ENCODE measurements around the gene CRYL1.

The CRYL1 gene

DNA sequence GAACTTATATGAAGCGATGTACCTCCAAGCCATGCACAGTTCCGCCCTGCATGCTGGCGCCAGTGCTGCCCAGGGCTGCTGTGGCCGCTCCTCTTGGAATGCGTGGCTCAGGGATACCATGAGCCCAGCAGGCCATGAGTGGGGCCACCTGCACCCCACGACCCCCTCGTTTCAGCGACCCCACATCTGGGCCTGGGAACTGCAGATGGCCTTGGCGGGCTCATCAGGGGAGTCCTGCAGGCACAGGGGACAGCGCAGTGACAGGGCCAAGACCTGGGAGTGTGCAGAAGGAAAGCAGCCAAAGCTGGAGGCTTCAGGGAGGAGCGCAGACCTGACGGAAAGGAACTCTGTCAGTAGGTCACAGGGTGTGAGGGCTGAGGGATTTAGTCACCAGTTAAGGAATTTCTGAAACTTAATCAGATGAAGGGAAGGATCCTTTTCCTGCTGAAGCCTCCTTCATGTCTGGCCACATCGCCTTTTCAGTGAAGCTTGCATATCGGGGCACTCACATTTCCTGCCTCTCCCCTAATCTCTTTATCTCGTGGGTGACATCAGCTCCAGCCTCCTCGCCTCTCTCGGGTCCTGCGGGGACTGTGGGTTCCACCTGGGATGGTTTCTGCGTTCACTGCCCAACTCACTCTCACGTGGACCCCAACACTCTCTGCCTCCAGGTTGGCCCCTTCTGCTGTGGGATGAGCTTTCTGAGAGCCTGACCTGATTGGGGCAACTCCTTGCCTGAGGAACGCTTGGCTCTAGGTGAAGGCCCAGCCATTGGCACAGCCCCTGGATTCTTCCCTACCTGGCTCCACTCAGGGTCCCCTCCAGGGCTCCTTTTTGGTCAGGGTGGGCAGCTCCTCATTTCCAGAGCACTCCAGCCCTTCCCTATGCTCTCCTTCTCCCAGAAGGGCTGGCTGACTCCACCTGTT lies 123.5 kb downstream of the CRYL1 start:
- Histone ChIP-seq H3K4me3 (ENCODE audit: severe bottlenecking) (no peak overlapping the region), H3K4me1 (ENCODE audit: insufficient read depth, poor library complexity, severe bottlenecking) (peaks cover 37% of the 10 kb centered on the region), H3K27me3 (ENCODE audit: insufficient read depth, poor library complexity, severe bottlenecking) (no peaks in the 10 kb centered on the region), H3K9me3 (ENCODE audit: severe bottlenecking) (no peaks in the 10 kb centered on the region), H3K27ac (ENCODE audit: poor library complexity, severe bottlenecking) (peak overlapping the region; percentile 78), H3K36me3 (ENCODE audit: low read depth) (no peaks in the 10 kb centered on the region)
- ATAC-seq (ENCODE audit: low read depth) (peak; percentile 77), DNase-seq (ENCODE audit: low spot score) (no peak)
- TF ChIP-seq, protein P1, sequence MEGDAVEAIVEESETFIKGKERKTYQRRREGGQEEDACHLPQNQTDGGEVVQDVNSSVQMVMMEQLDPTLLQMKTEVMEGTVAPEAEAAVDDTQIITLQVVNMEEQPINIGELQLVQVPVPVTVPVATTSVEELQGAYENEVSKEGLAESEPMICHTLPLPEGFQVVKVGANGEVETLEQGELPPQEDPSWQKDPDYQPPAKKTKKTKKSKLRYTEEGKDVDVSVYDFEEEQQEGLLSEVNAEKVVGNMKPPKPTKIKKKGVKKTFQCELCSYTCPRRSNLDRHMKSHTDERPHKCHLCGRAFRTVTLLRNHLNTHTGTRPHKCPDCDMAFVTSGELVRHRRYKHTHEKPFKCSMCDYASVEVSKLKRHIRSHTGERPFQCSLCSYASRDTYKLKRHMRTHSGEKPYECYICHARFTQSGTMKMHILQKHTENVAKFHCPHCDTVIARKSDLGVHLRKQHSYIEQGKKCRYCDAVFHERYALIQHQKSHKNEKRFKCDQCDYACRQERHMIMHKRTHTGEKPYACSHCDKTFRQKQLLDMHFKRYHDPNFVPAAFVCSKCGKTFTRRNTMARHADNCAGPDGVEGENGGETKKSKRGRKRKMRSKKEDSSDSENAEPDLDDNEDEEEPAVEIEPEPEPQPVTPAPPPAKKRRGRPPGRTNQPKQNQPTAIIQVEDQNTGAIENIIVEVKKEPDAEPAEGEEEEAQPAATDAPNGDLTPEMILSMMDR (IDR thresholded peaks at IDR 0.05; ENCODE audit: poor library complexity, severe bottlenecking): no peak

DNA sequence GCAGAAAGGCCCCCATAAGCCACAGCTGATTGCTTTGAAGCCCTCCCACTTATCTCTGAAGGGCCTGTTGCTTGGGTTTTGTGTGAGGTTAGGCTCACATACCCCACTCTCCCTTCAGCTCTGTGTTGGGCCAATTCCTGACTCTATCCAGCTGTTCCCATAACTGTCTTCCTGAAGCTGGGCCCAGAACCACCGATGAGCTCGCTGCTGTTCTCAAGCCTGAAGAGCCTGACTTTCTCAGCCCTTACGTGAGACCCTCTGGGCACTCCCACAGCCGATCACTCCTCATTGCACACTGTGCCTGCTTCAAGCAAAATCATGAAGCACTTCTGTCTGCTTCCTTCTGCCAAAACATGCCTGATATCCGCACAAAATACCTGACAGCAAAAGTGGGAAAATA lies 124.1 kb downstream of the CRYL1 start:
- Histone ChIP-seq H3K27me3 (ENCODE audit: insufficient read depth, poor library complexity, severe bottlenecking) (no peaks in the 10 kb centered on the region), H3K36me3 (ENCODE audit: low read depth) (no peaks in the 10 kb centered on the region), H3K4me3 (ENCODE audit: severe bottlenecking) (no peak overlapping the region), H3K27ac (ENCODE audit: poor library complexity, severe bottlenecking) (peak overlapping the region; percentile 78), H3K4me1 (ENCODE audit: insufficient read depth, poor library complexity, severe bottlenecking) (peaks cover 35% of the 10 kb centered on the region), H3K9me3 (ENCODE audit: severe bottlenecking) (no peaks in the 10 kb centered on the region)
- ATAC-seq (ENCODE audit: low read depth) (no peak), DNase-seq (ENCODE audit: low spot score) (no peak)
- TF ChIP-seq, protein P1 (IDR thresholded peaks at IDR 0.05; ENCODE audit: poor library complexity, severe bottlenecking): no peak

DNA sequence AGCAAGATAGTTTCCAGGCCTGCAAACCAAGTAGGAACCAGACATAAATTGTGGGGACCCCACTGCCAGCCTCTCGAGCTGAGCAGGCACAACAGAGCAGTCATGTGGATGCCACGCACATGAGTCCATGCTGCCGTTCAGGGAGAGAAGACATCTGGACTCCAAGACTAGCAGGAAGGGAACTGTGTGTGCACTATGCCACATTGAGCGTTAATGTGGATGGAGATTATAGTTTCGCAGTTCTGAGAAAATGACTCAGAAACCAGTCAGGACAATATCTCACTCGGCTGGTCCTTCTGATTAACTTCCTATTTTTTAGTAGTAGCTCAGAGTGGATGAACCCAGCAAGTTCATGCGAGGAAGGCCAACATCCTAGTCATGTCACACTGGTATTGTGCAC lies 124.9 kb downstream of the CRYL1 start:
- H3K27me3 ChIP-seq (ENCODE audit: insufficient read depth, poor library complexity, severe bottlenecking): no peaks in the 10 kb centered on the region
- H3K27ac ChIP-seq (ENCODE audit: poor library complexity, severe bottlenecking): peak overlapping the region; percentile 78
- ATAC-seq (ENCODE audit: low read depth) (peak; percentile 56), DNase-seq (ENCODE audit: low spot score) (no peak)
- H3K9me3 ChIP-seq (ENCODE audit: severe bottlenecking): no peaks in the 10 kb centered on the region
- H3K4me3 ChIP-seq (ENCODE audit: severe bottlenecking): no peak overlapping the region
- H3K36me3 ChIP-seq (ENCODE audit: low read depth): no peaks in the 10 kb centered on the region
- H3K4me1 ChIP-seq (ENCODE audit: insufficient read depth, poor library complexity, severe bottlenecking): peaks cover 27% of the 10 kb centered on the region
- TF ChIP-seq, protein P1 (IDR thresholded peaks at IDR 0.05; ENCODE audit: poor library complexity, severe bottlenecking): no peak

DNA sequence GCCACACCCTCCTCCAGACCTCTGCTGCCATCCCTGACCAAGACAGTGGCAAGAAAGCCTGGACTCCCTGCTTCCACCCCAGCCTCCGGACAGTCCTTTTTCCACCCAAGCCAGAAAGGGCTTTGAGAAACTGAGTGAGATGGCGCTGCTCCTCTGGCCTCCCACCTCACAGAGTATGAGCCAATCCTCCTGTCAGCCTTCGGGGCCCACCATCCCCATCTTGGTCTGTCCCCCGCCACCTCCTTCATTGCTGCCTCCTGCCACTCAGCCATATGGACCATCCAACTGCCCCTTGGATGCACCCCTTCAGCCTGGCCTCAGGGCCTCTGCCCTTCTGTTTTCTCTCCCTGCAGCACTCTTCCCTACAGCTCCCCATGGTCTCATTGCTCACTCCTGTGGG lies 125.7 kb downstream of the CRYL1 start:
- Histone ChIP-seq H3K4me3 (ENCODE audit: severe bottlenecking) (no peak overlapping the region), H3K27me3 (ENCODE audit: insufficient read depth, poor library complexity, severe bottlenecking) (no peaks in the 10 kb centered on the region), H3K9me3 (ENCODE audit: severe bottlenecking) (no peaks in the 10 kb centered on the region), H3K4me1 (ENCODE audit: insufficient read depth, poor library complexity, severe bottlenecking) (peaks cover 23% of the 10 kb centered on the region), H3K36me3 (ENCODE audit: low read depth) (no peaks in the 10 kb centered on the region), H3K27ac (ENCODE audit: poor library complexity, severe bottlenecking) (peak overlapping the region; percentile 78)
- TF ChIP-seq, protein P1 (IDR thresholded peaks at IDR 0.05; ENCODE audit: poor library complexity, severe bottlenecking): no peak
- DNase-seq (ENCODE audit: low spot score) (no peak), ATAC-seq (ENCODE audit: low read depth) (no peak)

DNA sequence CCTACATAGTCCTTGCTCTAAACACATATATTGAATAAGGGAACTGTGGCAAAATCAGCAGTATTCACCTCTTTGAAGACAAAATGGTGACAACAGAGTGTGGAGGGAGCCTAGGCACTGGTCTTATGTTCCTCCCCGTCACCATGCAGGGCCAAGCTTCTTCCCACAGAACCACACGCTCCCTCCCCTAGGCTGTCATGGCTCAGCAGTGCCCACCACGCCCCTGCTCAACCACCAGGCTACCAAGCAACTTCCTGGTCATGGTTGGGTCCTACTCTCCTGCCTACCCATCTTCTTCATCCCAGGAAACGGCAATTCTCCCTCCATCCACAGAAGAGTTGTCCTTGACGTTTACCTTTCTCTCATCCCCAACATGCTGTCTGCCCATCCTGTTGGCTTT lies 126.1 kb downstream of the CRYL1 start:
- H3K36me3 ChIP-seq (ENCODE audit: low read depth): no peaks in the 10 kb centered on the region
- H3K9me3 ChIP-seq (ENCODE audit: severe bottlenecking): no peaks in the 10 kb centered on the region
- H3K27me3 ChIP-seq (ENCODE audit: insufficient read depth, poor library complexity, severe bottlenecking): no peaks in the 10 kb centered on the region
- peaks cover 23% of the 10 kb centered on the region for H3K4me1 ChIP-seq (ENCODE audit: insufficient read depth, poor library complexity, severe bottlenecking)
- TF ChIP-seq, protein P1 (IDR thresholded peaks at IDR 0.05; ENCODE audit: poor library complexity, severe bottlenecking): no peak
- H3K27ac ChIP-seq (ENCODE audit: poor library complexity, severe bottlenecking): no peak overlapping the region
- ATAC-seq (ENCODE audit: low read depth): no peak
- no peak overlapping the region for H3K4me3 ChIP-seq (ENCODE audit: severe bottlenecking)
- no peak for DNase-seq (ENCODE audit: low spot score)

All from RWPE2 (cell line).